Esophagus squamous epithelium (tissue), 5 donors: ENCODE data around the gene LONP2. TPM values are rescaled to one million over a fixed set of nuclear protein-coding genes. Genes with fewer than 3 reads are reported as not detected.

Source experiments
- DNase-seq: peaks from one replicate; lab custom pipeline; 2025; lab: John Stamatoyannopoulos, UW
- H3K27ac ChIP-seq, 4 donors: fragments of 200-600 bp; sonication (generic); one replicate each; pipeline ENCODE4 v1.5.1; 2016 to 2019; ENCODE audit warnings: mild to moderate bottlenecking in 1 of 4
- H3K27me3 ChIP-seq, 4 donors: fragments of 200-600 bp; sonication (generic); 1 replicate in 3 of 4; 2 replicates in 1 of 4; pipeline versions ENCODE4 v1.5.1 to v1.6.0; 2017 to 2021; ENCODE audit warnings: antibody characterized with exemption in 1 of 4
- H3K36me3 ChIP-seq, 3 donors: fragments of 200-600 bp; sonication (generic); one replicate each; pipeline ENCODE4 v1.5.1; 2016 to 2019
- H3K4me1 ChIP-seq, 3 donors: fragments of 200-600 bp; sonication (generic); one replicate each; pipeline ENCODE4 v1.5.1; 2017 to 2019
- H3K4me3 ChIP-seq, 4 donors: fragments of 200-600 bp; sonication (generic); 1 replicate in 3 of 4; 2 replicates in 1 of 4; pipeline ENCODE4 v1.5.1; 2016 to 2019; ENCODE audit warnings: mild to moderate bottlenecking in 2 of 4, moderate library complexity in 1 of 4
- H3K9me3 ChIP-seq, 3 donors: fragments of 200-600 bp; sonication (generic); one replicate each; pipeline ENCODE4 v1.5.1; 2016 to 2019
- POLR2A ChIP-seq, 4 donors: fragments of 450-650 bp; IDR thresholded peaks; one replicate each; pipeline ENCODE4 v1.6.1; 2017; ENCODE audit warnings: antibody characterized with exemption in 4 of 4, mild to moderate bottlenecking in 4 of 4, moderate library complexity in 3 of 4
- WGBS, 2 donors: methylation state at CpG; one replicate each; pipeline ENCODE4 v1.1.5; 2018; 5-methylcytosine and 5-hydroxymethylcytosine counted together
- intact Hi-C: fragments of 100-400 bp; cut with DNase I; formaldehyde crosslinking; loops from one replicate; pipeline ENCODE4 v1.15.0; 2022
- total RNA-seq, 4 donors: library from RNA; depleted of rRNA; stranded (reverse); fragments of >200 nt; gene quantifications; one replicate each; pipeline ENCODE4 v1.1.0, GENCODE V29; 2016
- TF ChIP-seq, protein P1 (sequence below), 6 experiments: fragments of 450-650 bp in 4 of 6; fragments of 200-600 bp in 2 of 6; sonication (generic) in 2 of 6; IDR thresholded peaks; one replicate each; pipeline ENCODE4 v1.5.1; 2016 to 2019; ENCODE audit warnings: antibody characterized with exemption in 6 of 6, mild to moderate bottlenecking in 4 of 6, moderate library complexity in 4 of 6
- donor health status: DM: yes; HTN: yes; CAD: no.

LONP2 gene
- total RNA-seq, 4 donors from 2014 or later: 30.9 to 57.2 (median 40.3) TPM

DNA sequence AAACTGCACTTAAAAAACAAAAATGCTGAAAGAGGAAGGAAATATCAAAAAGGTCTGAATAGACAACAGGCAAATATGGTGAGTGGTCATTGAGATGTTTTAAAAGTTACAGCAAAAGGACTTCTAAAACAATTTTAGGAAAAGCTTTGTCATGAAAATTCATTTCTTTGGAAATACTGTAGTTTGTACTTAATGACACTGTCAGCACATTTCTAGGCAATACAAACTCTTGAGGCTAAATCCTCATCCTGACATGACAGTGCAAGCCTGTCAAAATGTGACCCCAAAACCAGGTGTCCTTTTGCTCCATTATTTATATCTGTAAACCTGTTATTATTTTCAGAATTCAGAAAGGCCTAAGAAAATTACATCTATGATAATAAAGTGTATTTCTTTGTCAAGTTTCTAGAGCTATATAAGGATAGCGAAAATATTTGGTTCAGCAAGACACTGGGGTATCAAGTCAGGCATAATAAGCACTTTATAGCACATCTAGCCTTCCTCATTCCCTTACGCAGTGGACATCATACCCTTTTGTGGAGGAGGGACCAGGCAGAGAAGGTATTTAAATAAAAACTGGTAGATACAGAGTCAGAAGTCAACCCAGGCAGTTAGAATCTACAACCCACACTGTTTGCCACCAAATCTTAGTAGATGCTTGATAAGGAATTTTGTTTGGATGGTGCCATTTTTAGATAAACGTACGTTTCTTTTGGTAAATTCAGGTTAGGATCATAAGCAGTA, 112.7 kb downstream of the LONP2 start:
- Histone ChIP-seq H3K4me1 (peaks cover 0 to 18% (median 0%) of the 10 kb centered on the region in 3 donors), H3K36me3 (peaks cover 0 to 58% (median 0%) of the 10 kb centered on the region in 3 donors), H3K27ac (no peak overlapping the region), H3K27me3 (no peaks in the 10 kb centered on the region), H3K4me3 (no peak overlapping the region), H3K9me3 (no peaks in the 10 kb centered on the region)
- TF ChIP-seq, protein P1, sequence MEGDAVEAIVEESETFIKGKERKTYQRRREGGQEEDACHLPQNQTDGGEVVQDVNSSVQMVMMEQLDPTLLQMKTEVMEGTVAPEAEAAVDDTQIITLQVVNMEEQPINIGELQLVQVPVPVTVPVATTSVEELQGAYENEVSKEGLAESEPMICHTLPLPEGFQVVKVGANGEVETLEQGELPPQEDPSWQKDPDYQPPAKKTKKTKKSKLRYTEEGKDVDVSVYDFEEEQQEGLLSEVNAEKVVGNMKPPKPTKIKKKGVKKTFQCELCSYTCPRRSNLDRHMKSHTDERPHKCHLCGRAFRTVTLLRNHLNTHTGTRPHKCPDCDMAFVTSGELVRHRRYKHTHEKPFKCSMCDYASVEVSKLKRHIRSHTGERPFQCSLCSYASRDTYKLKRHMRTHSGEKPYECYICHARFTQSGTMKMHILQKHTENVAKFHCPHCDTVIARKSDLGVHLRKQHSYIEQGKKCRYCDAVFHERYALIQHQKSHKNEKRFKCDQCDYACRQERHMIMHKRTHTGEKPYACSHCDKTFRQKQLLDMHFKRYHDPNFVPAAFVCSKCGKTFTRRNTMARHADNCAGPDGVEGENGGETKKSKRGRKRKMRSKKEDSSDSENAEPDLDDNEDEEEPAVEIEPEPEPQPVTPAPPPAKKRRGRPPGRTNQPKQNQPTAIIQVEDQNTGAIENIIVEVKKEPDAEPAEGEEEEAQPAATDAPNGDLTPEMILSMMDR (IDR thresholded peaks at IDR 0.05): no peak
- no peak for TF ChIP-seq POLR2A (IDR thresholded peaks at IDR 0.05)
- intact Hi-C loops: loop anchor here (10.0 kb wide), 1 partner anchor 268 kb away; no protein-coding TSS in a partner anchor
- DNase-seq: no peak
- WGBS, 2 donors: 87 to 91% methylated on average over 4 of the region's 4 CpGs

DNA sequence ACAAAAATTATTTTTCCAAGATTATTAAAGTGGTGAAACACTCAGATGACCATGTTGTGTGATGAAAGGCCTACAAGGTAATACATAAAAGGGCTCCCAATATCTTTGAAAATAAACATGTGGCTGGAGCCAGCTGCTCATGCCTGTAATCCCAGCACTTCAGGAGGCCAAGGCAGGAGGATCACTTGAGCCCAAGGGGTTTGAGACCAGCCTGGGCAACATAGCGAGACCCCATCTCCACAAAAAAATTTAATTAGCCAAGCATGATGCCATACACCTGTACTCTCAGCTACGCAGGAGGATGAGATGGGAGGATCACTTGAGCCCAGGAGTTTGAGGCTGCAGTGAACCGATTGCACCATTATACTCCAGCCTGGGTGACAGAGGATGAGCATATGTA, 114.3 kb downstream of the LONP2 start:
- Histone ChIP-seq H3K36me3 (peaks cover 0 to 51% (median 0%) of the 10 kb centered on the region in 3 donors), H3K27ac (no peak overlapping the region), H3K9me3 (no peaks in the 10 kb centered on the region), H3K27me3 (no peaks in the 10 kb centered on the region), H3K4me1 (peaks cover 0 to 19% (median 0%) of the 10 kb centered on the region in 3 donors), H3K4me3 (no peak overlapping the region)
- WGBS, 2 donors: 94 to 98% methylated on average over 2 to 3 of the region's 3 CpGs
- intact Hi-C loops: loop anchor here (10.0 kb wide), 1 partner anchor 266 kb away; no protein-coding TSS in a partner anchor
- no peak for TF ChIP-seq POLR2A (IDR thresholded peaks at IDR 0.05)
- TF ChIP-seq, protein P1 (IDR thresholded peaks at IDR 0.05): no peak
- no peak for DNase-seq

DNA sequence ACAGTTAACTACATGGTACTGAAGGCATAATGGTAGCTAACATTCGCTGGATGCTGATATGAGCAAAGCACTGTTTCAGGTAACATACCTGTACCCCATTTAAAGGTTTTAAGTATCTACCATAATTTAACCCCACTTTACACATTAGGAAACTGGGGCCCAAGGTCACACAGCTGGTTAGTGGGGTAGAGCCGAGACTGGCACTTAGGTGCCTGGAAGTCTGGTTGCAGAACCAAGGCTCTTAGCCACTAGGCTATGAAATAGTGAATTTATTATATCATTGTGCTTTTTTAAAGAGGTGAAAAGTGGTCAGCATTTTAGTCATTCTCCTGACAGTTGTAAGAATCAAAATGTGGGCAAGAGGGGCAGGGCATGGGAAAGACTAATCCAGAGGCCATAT, 115.9 kb downstream of the LONP2 start:
- intact Hi-C loops: loop anchor here (10.0 kb wide), 1 partner anchor 265 kb away; no protein-coding TSS in a partner anchor
- Histone ChIP-seq H3K4me1 (peaks cover 3 to 28% (median 8%) of the 10 kb centered on the region in 3 donors), H3K27ac (no peak overlapping the region), H3K36me3 (peaks cover 0 to 43% (median 0%) of the 10 kb centered on the region in 3 donors), H3K4me3 (no peak overlapping the region), H3K9me3 (no peaks in the 10 kb centered on the region), H3K27me3 (no peaks in the 10 kb centered on the region)
- no peak for DNase-seq
- no peak for TF ChIP-seq POLR2A (IDR thresholded peaks at IDR 0.05)
- TF ChIP-seq, protein P1 (IDR thresholded peaks at IDR 0.05): no peak
- WGBS, 2 donors: 91 to 97% methylated on average over 2 of the region's 2 CpGs

DNA sequence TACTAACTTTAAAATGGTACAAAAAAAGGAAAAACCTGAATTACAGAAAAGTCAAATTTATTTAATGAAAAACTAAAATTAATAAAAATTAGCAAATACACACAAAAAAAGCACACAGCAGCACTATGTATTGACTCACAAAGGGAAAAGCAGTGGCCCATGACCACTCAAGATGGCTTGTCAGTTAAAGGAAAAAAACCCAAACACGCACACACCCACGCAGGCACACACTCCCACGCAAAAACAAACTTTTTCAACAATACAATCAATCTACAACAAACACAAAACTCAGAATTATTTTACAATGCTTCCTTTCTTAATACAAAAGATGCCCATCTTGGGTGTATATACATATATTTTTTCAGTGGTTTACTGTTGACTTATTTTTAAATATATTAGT, 116.9 kb downstream of the LONP2 start:
- TF ChIP-seq, protein P1 (IDR thresholded peaks at IDR 0.05): no peak
- no peak for TF ChIP-seq POLR2A (IDR thresholded peaks at IDR 0.05)
- no peaks in the 10 kb centered on the region for H3K27me3 ChIP-seq
- intact Hi-C loops: no loop called here

DNA sequence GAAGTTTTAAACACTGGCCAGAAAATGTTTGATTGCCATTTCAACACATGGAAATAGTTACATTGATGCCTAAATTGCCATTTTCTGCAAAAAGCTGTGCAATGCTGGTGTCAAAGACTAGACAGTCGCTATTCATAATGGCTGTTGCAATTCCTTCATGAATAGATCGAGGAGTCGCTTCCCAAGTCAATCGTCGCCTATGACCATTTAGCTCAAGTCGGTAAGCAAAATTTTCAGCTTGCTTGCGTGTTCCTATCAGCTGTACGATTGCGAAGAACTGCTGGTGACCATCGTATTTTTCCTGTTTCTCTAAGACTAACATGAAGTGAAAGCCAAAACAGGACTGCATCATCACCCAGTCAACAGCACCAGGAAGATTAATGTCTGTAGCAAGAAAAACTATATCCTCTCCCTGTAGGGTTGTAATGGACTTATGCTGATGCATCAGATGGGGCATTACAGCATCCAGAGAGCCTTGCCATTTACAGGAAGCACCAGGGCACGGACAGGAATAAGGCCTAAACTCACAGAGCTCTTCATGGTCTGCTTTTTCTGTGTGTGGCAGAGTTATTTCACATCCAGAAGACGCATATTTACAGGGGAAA, 117.5 kb downstream of the LONP2 start:
- intact Hi-C loops: no loop called here
- Histone ChIP-seq H3K27me3 (no peaks in the 10 kb centered on the region), H3K27ac (no peak overlapping the region), H3K36me3 (peaks cover 0 to 39% (median 0%) of the 10 kb centered on the region in 3 donors), H3K4me1 (peaks cover 6 to 41% (median 16%) of the 10 kb centered on the region in 3 donors), H3K4me3 (no peak overlapping the region), H3K9me3 (no peaks in the 10 kb centered on the region)
- 88 to 89% methylated on average over 12 of the region's 12 CpGs for WGBS, 2 donors
- no peak for DNase-seq
- TF ChIP-seq, protein P1 (IDR thresholded peaks at IDR 0.05): no peak
- no peak for TF ChIP-seq POLR2A (IDR thresholded peaks at IDR 0.05)

More for the DNA sequence above, 116.9 kb downstream of the LONP2 start:
- Histone ChIP-seq H3K36me3 (peaks cover 0 to 39% (median 0%) of the 10 kb centered on the region in 3 donors), H3K4me3 (no peak overlapping the region), H3K9me3 (no peaks in the 10 kb centered on the region), H3K4me1 (peaks cover 6 to 36% (median 14%) of the 10 kb centered on the region in 3 donors), H3K27ac (no peak overlapping the region)
- 79 to 84% methylated on average over 3 of the region's 3 CpGs for WGBS, 2 donors
- no peak for DNase-seq
